Mesendoderm (in vitro differentiated cells): ENCODE measurements around the gene TTLL9.

Experiments used
- DNase-seq: peaks from one replicate; pipeline ENCODE4 v3.0.0; 2013
- H2AK5ac ChIP-seq: 2 replicates; pipeline ENCODE4 v1.6.1; 2013; ENCODE audit warnings: low read length, inconsistent platforms
- H2BK120ac ChIP-seq: 2 replicates; pipeline ENCODE4 v1.6.1; 2013; ENCODE audit warnings: low read depth, mild to moderate bottlenecking, low read length, moderate library complexity, mixed read lengths
- H2BK15ac ChIP-seq: replicated peaks from 2 replicates; pipeline ENCODE4 v1.6.1; 2013; ENCODE audit warnings: low read depth, mild to moderate bottlenecking, moderate library complexity
- H2BK5ac ChIP-seq: 2 replicates; pipeline ENCODE4 v1.6.1; 2013; ENCODE audit warnings: low read length, inconsistent platforms
- H3K18ac ChIP-seq: 2 replicates; pipeline ENCODE4 v1.6.1; 2013; ENCODE audit warnings: mild to moderate bottlenecking, low read length, mixed read lengths
- H3K23ac ChIP-seq: one replicate; pipeline ENCODE4 v1.6.1; 2013; ENCODE audit warnings: low read length
- H3K27ac ChIP-seq: 2 replicates; pipeline ENCODE4 v1.5.1; 2013; ENCODE audit warnings: low read depth, mild to moderate bottlenecking, inconsistent platforms, low read length, moderate library complexity
- H3K27me3 ChIP-seq: 2 replicates; pipeline ENCODE4 v1.6.1; 2013; ENCODE audit warnings: low read length, control low read depth, mild to moderate bottlenecking, inconsistent platforms; ENCODE audit not compliant: insufficient read depth, poor library complexity
- H3K36me3 ChIP-seq: 2 replicates; pipeline ENCODE4 v1.6.1; 2013; ENCODE audit warnings: low read length, inconsistent platforms; ENCODE audit not compliant: control insufficient read depth, insufficient read depth
- H3K4ac ChIP-seq: one replicate; pipeline ENCODE4 v1.6.1; 2013; ENCODE audit warnings: low read depth, mild to moderate bottlenecking, low read length, moderate library complexity
- H3K4me1 ChIP-seq: 2 replicates; pipeline ENCODE4 v1.6.1; 2013; ENCODE audit warnings: low read depth, low read length, inconsistent platforms; ENCODE audit not compliant: control insufficient read depth
- H3K4me2 ChIP-seq: 2 replicates; pipeline ENCODE4 v1.6.1; 2013; ENCODE audit warnings: low read length
- H3K4me3 ChIP-seq: 2 replicates; pipeline ENCODE4 v1.5.1; 2013; ENCODE audit warnings: mild to moderate bottlenecking, low read length
- H3K56ac ChIP-seq: one replicate; pipeline ENCODE4 v1.6.1; 2013; ENCODE audit warnings: low read length
- H3K79me1 ChIP-seq: 2 replicates; pipeline ENCODE4 v1.6.1; 2013; ENCODE audit warnings: low read length, inconsistent platforms
- H3K79me2 ChIP-seq: 2 replicates; pipeline ENCODE4 v1.6.1; 2013; ENCODE audit warnings: mild to moderate bottlenecking, low read length; ENCODE audit not compliant: control insufficient read depth, insufficient read depth
- H3K9ac ChIP-seq: 2 replicates; pipeline ENCODE4 v1.6.1; 2013; ENCODE audit warnings: low read length, inconsistent platforms
- H4K5ac ChIP-seq: one replicate; pipeline ENCODE4 v1.6.1; 2013; ENCODE audit warnings: low read length
- H4K8ac ChIP-seq: one replicate; pipeline ENCODE4 v1.6.1; 2013; ENCODE audit warnings: low read depth, mild to moderate bottlenecking, control low read depth, low read length, moderate library complexity
- WGBS: extraction: QIAGEN DNeasy Blood & Tissue Kit; methylation state at CpG from one replicate; pipeline ENCODE4 v1.1.7; 2013; ENCODE audit warnings: low lambda C conversion rate, missing lambda C conversion rate; ENCODE audit not compliant: insufficient coverage; ENCODE audit errors: extremely low coverage; 5-methylcytosine and 5-hydroxymethylcytosine counted together

TTLL9 gene

DNA sequence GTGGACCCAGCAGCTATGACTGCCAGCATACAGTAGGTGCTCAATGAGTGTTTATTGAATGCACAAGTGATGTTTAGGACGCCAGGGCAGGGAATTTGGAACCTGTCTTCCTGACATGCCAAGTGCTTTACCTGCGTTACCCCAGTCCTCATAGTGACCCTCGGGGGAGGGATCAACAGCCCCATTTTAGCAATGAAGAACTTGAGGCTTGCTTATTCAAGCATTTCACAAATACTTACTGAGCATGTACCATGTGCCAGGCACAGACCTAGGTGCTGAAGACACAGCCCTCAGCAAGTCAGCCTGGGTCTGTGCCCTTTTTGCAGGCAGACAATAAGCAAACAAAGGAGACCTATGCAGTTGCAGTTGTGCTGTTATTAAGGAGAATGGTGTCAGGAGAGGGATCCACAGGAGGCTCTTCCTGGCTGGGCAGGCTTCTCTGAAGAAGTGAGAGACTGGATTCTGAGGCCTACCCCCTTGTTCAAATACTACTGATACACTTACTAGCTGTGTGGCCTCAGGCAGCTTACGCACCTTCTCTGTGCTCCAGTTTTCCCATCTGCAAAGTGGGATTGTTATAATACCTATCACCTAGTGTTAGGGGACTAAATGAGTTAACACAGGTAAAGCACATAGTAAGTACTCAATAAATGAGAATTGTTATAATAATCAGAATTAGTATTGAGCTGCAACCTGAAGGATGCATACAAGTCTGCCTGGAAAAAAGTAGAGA, 39.8 kb downstream of the TTLL9 start:
- Histone ChIP-seq H3K4me1 (peaks cover 1% of the 10 kb centered on the region), H3K18ac (no peak overlapping the region), H3K36me3 (no peaks in the 10 kb centered on the region), H2BK15ac (no peak overlapping the region), H3K4me2 (no peak overlapping the region), H3K23ac (peak overlapping the region; percentile 6), H4K5ac (no peak overlapping the region), H3K4me3 (no peak overlapping the region), H3K56ac (no peak overlapping the region), H3K79me1 (no peaks in the 10 kb centered on the region), H2BK5ac (no peak overlapping the region), H3K79me2 (no peaks in the 10 kb centered on the region), H3K27me3 (no peaks in the 10 kb centered on the region), H4K8ac (no peak overlapping the region), H3K9ac (no peak overlapping the region), H2AK5ac (no peak overlapping the region), H2BK120ac (no peak overlapping the region), H3K4ac (no peak overlapping the region), H3K27ac (no peak overlapping the region)
- no CpG with 5 or more reads among the region's 4 CpGs for whole genome bisulfite sequencing
- no peak for DNase-seq

DNA sequence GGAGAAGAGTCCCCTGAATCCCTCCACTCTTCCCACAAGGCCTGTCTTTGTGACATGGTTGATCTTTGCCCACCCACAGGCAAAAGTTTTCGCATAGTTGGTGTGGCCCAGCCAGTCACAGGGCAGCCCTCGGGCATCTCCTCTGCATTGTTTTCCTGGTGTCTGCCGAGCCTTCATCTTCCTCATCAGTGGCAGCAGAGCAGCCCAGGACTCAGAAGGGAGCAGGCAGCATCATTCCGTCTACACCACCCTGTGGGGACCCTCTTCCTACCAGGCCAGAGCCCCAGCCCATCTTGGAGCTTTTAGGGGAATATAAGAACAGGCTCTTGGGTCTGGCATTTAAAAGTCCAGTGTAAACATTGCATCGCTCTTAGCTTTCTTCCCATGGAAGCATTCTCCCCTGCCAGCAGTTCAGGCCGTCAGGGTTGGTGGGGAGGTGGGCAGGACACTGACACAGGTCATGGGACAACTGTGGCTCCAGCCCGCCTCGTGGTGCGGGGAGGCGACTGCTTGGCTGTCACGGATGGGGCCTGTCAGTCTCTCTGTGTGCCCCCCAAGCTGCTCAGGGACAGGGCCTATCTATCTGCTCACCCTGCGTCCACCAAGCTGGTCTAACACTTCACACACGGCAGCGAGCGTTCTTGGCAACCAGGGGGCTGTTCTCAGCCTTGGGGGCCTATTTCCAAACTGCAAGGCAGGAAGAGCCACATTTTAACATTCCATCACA, 43.2 kb downstream of the TTLL9 start:
- Histone ChIP-seq H3K23ac (peak overlapping the region; percentile 18), H3K56ac (peak overlapping the region; percentile 12), H3K4ac (no peak overlapping the region), H2BK15ac (no peak overlapping the region), H2BK120ac (no peak overlapping the region), H2BK5ac (no peak overlapping the region), H3K4me3 (no peak overlapping the region), H3K9ac (no peak overlapping the region), H3K4me1 (peaks cover 1% of the 10 kb centered on the region), H4K8ac (no peak overlapping the region), H2AK5ac (no peak overlapping the region), H3K36me3 (no peaks in the 10 kb centered on the region), H3K27ac (no peak overlapping the region), H3K79me2 (no peaks in the 10 kb centered on the region), H3K18ac (no peak overlapping the region), H4K5ac (no peak overlapping the region), H3K4me2 (no peak overlapping the region), H3K27me3 (no peaks in the 10 kb centered on the region), H3K79me1 (no peaks in the 10 kb centered on the region)
- no CpG with 5 or more reads among the region's 15 CpGs for WGBS
- DNase-seq: no peak

GRCh38 chr20:31914170-31914569, 43.7 kb downstream of the TTLL9 start:
- Histone ChIP-seq H4K5ac (no peak overlapping the region), H3K4me3 (no peak overlapping the region), H3K9ac (no peak overlapping the region), H3K23ac (no peak overlapping the region), H3K27ac (no peak overlapping the region), H2BK5ac (no peak overlapping the region), H3K56ac (no peak overlapping the region), H3K79me1 (no peaks in the 10 kb centered on the region), H3K18ac (no peak overlapping the region), H4K8ac (no peak overlapping the region), H2BK15ac (no peak overlapping the region), H2BK120ac (no peak overlapping the region), H2AK5ac (no peak overlapping the region), H3K27me3 (no peaks in the 10 kb centered on the region), H3K4me2 (no peak overlapping the region), H3K79me2 (no peaks in the 10 kb centered on the region), H3K4me1 (peaks cover 1% of the 10 kb centered on the region), H3K4ac (no peak overlapping the region), H3K36me3 (no peaks in the 10 kb centered on the region)
- no peak for DNase-seq
- no CpG with 5 or more reads among the region's 5 CpGs for WGBS

DNA sequence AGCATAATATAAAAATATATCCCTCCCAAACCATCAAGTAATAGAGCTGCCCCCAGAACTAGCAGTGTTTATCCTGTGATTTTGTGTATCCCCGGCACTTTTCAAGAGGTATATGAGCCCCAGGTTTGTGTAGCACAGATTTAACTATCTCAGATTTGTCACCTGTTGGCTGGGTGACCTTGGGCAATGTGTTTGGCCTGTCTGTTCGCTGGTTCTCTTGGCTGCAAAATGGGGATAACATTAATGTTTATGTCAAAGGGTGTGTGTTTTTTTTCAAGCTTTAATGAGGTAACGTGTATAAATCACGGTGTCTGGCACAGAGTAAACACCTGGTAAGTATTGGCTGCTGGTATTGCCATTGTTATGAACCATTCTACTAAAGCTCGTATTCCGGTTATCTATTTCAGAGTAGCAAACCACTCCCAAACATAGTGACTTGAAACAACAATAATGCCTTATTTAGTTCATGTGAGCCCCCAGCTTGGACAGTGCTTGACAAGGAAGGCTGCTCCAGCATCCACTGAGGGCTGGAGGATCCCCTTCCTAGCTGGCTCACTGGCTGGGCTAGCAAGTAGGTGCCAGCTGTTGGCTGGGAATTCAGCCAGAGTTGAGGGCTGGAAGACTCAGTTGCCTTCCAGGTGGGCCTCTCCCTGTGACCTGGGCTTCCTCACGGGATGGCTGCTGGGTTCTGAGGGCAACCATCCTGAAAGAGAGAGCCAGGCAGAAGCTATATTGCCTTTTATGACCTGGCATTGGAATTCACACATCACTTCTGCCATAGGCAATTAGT, 45.3 kb downstream of the TTLL9 start:
- no peaks in the 10 kb centered on the region for H3K79me2 ChIP-seq
- no peak overlapping the region for H2BK15ac ChIP-seq
- no peak overlapping the region for H2BK5ac ChIP-seq
- no peak overlapping the region for H2BK120ac ChIP-seq
- no peak overlapping the region for H3K4ac ChIP-seq
- no peak overlapping the region for H2AK5ac ChIP-seq
- H3K79me1 ChIP-seq: no peaks in the 10 kb centered on the region
- no peak overlapping the region for H3K27ac ChIP-seq
- no CpG with 5 or more reads among the region's 7 CpGs for WGBS
- H3K4me3 ChIP-seq: no peak overlapping the region
- no peak for DNase-seq
- H3K36me3 ChIP-seq: no peaks in the 10 kb centered on the region
- no peak overlapping the region for H3K9ac ChIP-seq
- H3K27me3 ChIP-seq: no peaks in the 10 kb centered on the region
- H3K23ac ChIP-seq: no peak overlapping the region
- H3K4me2 ChIP-seq: no peak overlapping the region
- H3K56ac ChIP-seq: no peak overlapping the region
- no peak overlapping the region for H4K5ac ChIP-seq
- peaks cover 1% of the 10 kb centered on the region for H3K4me1 ChIP-seq
- no peak overlapping the region for H3K18ac ChIP-seq
- H4K8ac ChIP-seq: no peak overlapping the region

DNA sequence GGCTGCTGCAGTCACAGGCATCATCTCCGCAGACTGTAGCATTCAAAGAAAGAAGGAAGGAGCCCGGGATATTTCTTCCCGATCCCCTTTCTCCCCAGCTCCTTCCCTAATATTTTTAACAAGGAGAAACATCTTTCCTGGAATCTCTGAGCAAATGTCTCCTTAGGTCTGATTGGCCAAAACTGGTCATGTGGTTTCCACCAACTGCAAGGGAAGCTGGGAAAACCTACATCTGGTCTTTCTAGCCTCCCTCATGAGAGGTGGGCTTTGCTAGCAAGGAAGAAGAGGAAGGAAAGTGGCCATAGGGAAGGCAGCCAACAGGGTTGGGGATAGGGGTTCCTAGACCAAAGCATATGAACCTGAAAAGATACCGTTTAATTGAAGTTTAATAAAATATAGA, 46.3 kb downstream of the TTLL9 start:
- no peaks in the 10 kb centered on the region for H3K4me1 ChIP-seq
- no peaks in the 10 kb centered on the region for H3K79me1 ChIP-seq
- no peaks in the 10 kb centered on the region for H3K36me3 ChIP-seq
- H3K18ac ChIP-seq: no peak overlapping the region
- no peak overlapping the region for H3K4me2 ChIP-seq
- H3K4me3 ChIP-seq: no peak overlapping the region
- no peaks in the 10 kb centered on the region for H3K27me3 ChIP-seq
- WGBS: no CpG with 5 or more reads among the region's 4 CpGs
- H4K5ac ChIP-seq: no peak overlapping the region
- no peak overlapping the region for H2BK5ac ChIP-seq
- no peak overlapping the region for H2AK5ac ChIP-seq
- no peaks in the 10 kb centered on the region for H3K79me2 ChIP-seq
- no peak overlapping the region for H3K27ac ChIP-seq
- no peak overlapping the region for H3K4ac ChIP-seq
- H3K23ac ChIP-seq: no peak overlapping the region
- no peak for DNase-seq
- no peak overlapping the region for H2BK15ac ChIP-seq
- no peak overlapping the region for H4K8ac ChIP-seq
- no peak overlapping the region for H2BK120ac ChIP-seq
- no peak overlapping the region for H3K9ac ChIP-seq
- no peak overlapping the region for H3K56ac ChIP-seq
